Prostate gland (tissue), 2 donors: Measurements from ENCODE around the gene SLCO1B1. TPM values are rescaled to one million over a fixed set of nuclear protein-coding genes. Genes with fewer than 3 reads are reported as not detected.

Experiments
- DNase-seq: peaks from one replicate; pipeline ENCODE4 v3.0.0-alpha.2; 2019; ENCODE audit warnings: low spot score
- H3K27ac ChIP-seq, 2 donors: fragments of 200-600 bp; sonication (generic); 2 replicates each; pipeline ENCODE4 v1.5.1; 2017 to 2019
- H3K27me3 ChIP-seq: fragments of 200-600 bp; sonication (generic); replicated peaks from 2 replicates; pipeline ENCODE4 v1.5.1; 2019; ENCODE audit not compliant: insufficient read depth
- H3K36me3 ChIP-seq, 2 donors: fragments of 200-600 bp; sonication (generic); 1 replicate in 1 of 2; 2 replicates in 1 of 2; pipeline versions ENCODE4 v1.5.1 to v1.8.1; 2017 to 2019
- H3K4me1 ChIP-seq: fragments of 200-600 bp; sonication (generic); replicated peaks from 2 replicates; pipeline ENCODE4 v1.5.1; 2019
- H3K4me3 ChIP-seq, 2 donors: fragments of 200-600 bp; sonication (generic); 2 replicates each; pipeline ENCODE4 v1.5.1; 2017 to 2019
- H3K9me3 ChIP-seq: fragments of 200-600 bp; sonication (generic); 2 replicates; pipeline ENCODE4 v1.5.1; 2017
- CTCF ChIP-seq, 4 experiments: fragments of 200-600 bp in 2 of 4; fragments of 450-650 bp in 2 of 4; sonication (generic) in 2 of 4; IDR thresholded peaks; 1 replicate in 3 of 4; 2 replicates in 1 of 4; pipeline ENCODE4 v1.5.1; 2016 to 2019; ENCODE audit warnings: antibody characterized with exemption in 4 of 4, mild to moderate bottlenecking in 2 of 4, moderate library complexity in 2 of 4
- POLR2A ChIP-seq: fragments of 450-650 bp; IDR thresholded peaks from one replicate; pipeline ENCODE4 v1.6.1; 2016; ENCODE audit warnings: antibody characterized with exemption, mild to moderate bottlenecking
- POLR2AphosphoS5 ChIP-seq: sonication (generic); formaldehyde crosslinking; IDR thresholded peaks from one replicate; pipeline ENCODE4 v1.6.1; 2017; ENCODE audit warnings: antibody characterized with exemption
- WGBS: methylation state at CpG from one replicate; pipeline ENCODE4 v1.1.5; 2018; 5-methylcytosine and 5-hydroxymethylcytosine counted together
- intact Hi-C: fragments of 100-400 bp; cut with DNase I; formaldehyde crosslinking; loops from one replicate; pipeline ENCODE4 v1.14.2; 2022
- total RNA-seq, 2 donors: library from RNA; depleted of rRNA; stranded (reverse); fragments of >200 nt; gene quantifications; one replicate each; pipeline ENCODE4 v1.1.0, GENCODE V29; 2016

SLCO1B1 gene
- total RNA-seq, 2 donors from 2014 or later, result 0.45 TPM; not detected in 1

GRCh38 chr12:21252070-21252469, 121.1 kb downstream of the SLCO1B1 start:
- Histone ChIP-seq H3K27me3 (no peaks in the 10 kb centered on the region), H3K9me3 (no peaks in the 10 kb centered on the region), H3K36me3 (no peaks in the 10 kb centered on the region), H3K4me1 (no peaks in the 10 kb centered on the region), H3K27ac (no peak overlapping the region), H3K4me3 (no peak overlapping the region)
- 74% methylated on average over 5 of the region's 5 CpGs for WGBS
- TF ChIP-seq CTCF (IDR thresholded peaks at IDR 0.05), result no peak
- TF ChIP-seq POLR2AphosphoS5, result no peak
- TF ChIP-seq POLR2A, result no peak
- no peak for DNase-seq
- intact Hi-C loops, result no loop called here

DNA sequence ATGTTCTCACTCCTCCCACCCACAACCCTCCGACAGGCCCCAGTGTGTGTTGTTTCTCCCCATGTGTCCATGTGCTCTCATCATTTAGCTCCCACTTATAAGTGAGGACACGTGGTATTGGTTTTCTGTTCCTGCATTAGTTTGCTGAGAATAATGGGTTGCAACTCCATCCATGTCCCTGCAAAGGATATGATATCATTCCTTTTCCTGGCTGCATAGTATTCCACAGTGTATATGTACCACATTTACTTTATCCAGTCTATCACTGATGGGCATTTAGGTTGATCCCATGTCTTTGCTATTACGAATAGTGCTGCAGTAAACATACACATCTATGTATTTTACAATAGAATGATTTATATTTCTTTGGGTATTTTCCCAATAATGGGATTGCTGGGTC, 126.2 kb downstream of the SLCO1B1 start:
- no peak overlapping the region for H3K4me3 ChIP-seq
- no peaks in the 10 kb centered on the region for H3K36me3 ChIP-seq
- no peaks in the 10 kb centered on the region for H3K27me3 ChIP-seq
- WGBS, result 81% methylated on average over 3 of the region's 3 CpGs
- no peaks in the 10 kb centered on the region for H3K9me3 ChIP-seq
- no peak for TF ChIP-seq POLR2AphosphoS5
- TF ChIP-seq POLR2A, result no peak
- no peak for TF ChIP-seq CTCF (IDR thresholded peaks at IDR 0.05)
- intact Hi-C loops, result no loop called here
- H3K4me1 ChIP-seq, result no peaks in the 10 kb centered on the region
- H3K27ac ChIP-seq, result no peak overlapping the region
- no peak for DNase-seq

- intact Hi-C loops, result no loop called here
- TF ChIP-seq POLR2AphosphoS5 (no peak), CTCF (IDR thresholded peaks at IDR 0.05) (no peak), POLR2A (no peak)
- H3K4me3 ChIP-seq, result no peak overlapping the region
Observed at GRCh38 chr12:21264232-21264631, 133.2 kb downstream of the SLCO1B1 start.

DNA sequence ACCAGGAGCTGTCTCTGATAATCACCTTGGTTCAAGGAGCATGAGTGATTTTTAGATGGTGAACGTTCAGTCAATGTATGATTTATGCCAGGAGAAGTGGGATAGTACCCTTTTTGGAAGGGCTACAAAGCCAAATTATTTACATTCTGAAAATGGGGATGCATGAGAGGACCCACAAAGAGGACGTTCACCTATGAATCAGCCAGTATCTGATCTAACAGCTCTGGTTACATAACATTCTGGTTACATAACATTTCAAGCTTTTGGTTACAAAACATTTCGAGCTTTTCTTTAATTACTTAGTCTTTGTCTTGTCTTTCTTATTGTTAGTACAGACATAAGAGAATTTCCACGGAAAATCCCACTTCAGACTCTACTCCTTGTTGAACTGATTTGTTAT, 134.9 kb downstream of the SLCO1B1 start:
- Histone ChIP-seq H3K36me3 (no peaks in the 10 kb centered on the region), H3K9me3 (no peaks in the 10 kb centered on the region), H3K4me3 (no peak overlapping the region), H3K27me3 (no peaks in the 10 kb centered on the region), H3K27ac (no peak overlapping the region), H3K4me1 (no peaks in the 10 kb centered on the region)
- WGBS, result 44% methylated on average over 4 of the region's 4 CpGs
- no peak for TF ChIP-seq CTCF (IDR thresholded peaks at IDR 0.05)
- no peak for TF ChIP-seq POLR2AphosphoS5
- TF ChIP-seq POLR2A, result no peak
- intact Hi-C loops, result no loop called here
- DNase-seq, result no peak

More at GRCh38 chr12:21264232-21264631, 133.2 kb downstream of the SLCO1B1 start:
- no peaks in the 10 kb centered on the region for H3K27me3 ChIP-seq
- no peak overlapping the region for H3K27ac ChIP-seq
- no peak for DNase-seq
- H3K4me1 ChIP-seq, result no peaks in the 10 kb centered on the region
- no peaks in the 10 kb centered on the region for H3K36me3 ChIP-seq
- H3K9me3 ChIP-seq, result no peaks in the 10 kb centered on the region

GRCh38 chr12:21276826-21277225, 145.8 kb downstream of the SLCO1B1 start:
- Histone ChIP-seq H3K36me3 (no peaks in the 10 kb centered on the region), H3K4me3 (no peak overlapping the region), H3K9me3 (no peaks in the 10 kb centered on the region), H3K4me1 (no peaks in the 10 kb centered on the region), H3K27ac (no peak overlapping the region), H3K27me3 (no peaks in the 10 kb centered on the region)
- intact Hi-C loops, result no loop called here
- no peak for TF ChIP-seq CTCF (IDR thresholded peaks at IDR 0.05)
- TF ChIP-seq POLR2A, result no peak
- no peak for TF ChIP-seq POLR2AphosphoS5
- WGBS, result 49% methylated on average over 2 of the region's 2 CpGs
- DNase-seq, result no peak

Other genes with a start within 250 kb of the SLCO1B1 start
- gene SLCO1A2, start 203.7 kb downstream of the SLCO1B1 start, total RNA-seq, result 1 to 10 TPM; 1.9 to 2.3 TPM
- not detected for gene IAPP, start 241.7 kb downstream of the SLCO1B1 start, total RNA-seq